HG02610 (cell line): ENCODE measurements around the gene TBC1D22A.

ENCODE experiments used
- ATAC-seq: cut with Tn5 transposase; IDR thresholded peaks from one replicate; pipeline ENCODE4 v1.9.1; 2021; ENCODE audit warnings: mild to moderate bottlenecking, moderate library complexity; ENCODE audit not compliant: unreplicated experiment

Gene TBC1D22A

GRCh38 chr22:46829941-46830715, 67.7 kb downstream of the TBC1D22A start:
- ATAC-seq = no peak

GRCh38 chr22:46830841-46831240, 68.4 kb downstream of the TBC1D22A start:
- no peak for ATAC-seq

- no peak for ATAC-seq
These were observed 70.8 kb downstream of the TBC1D22A start for GRCh38 chr22:46833228-46833627.

GRCh38 chr22:46834021-46834737, 71.7 kb downstream of the TBC1D22A start:
- no peak for ATAC-seq

- ATAC-seq = no peak
These were observed 72.8 kb downstream of the TBC1D22A start for GRCh38 chr22:46835288-46835687.

- ATAC-seq = no peak
These were observed 73.2 kb downstream of the TBC1D22A start for GRCh38 chr22:46835693-46836092.

- no peak for ATAC-seq
These were observed 79.1 kb downstream of the TBC1D22A start for GRCh38 chr22:46841522-46841921.

- no peak for ATAC-seq
These were observed 80.2 kb downstream of the TBC1D22A start for GRCh38 chr22:46842606-46843005.

- ATAC-seq = no peak
These were observed 81.4 kb downstream of the TBC1D22A start for GRCh38 chr22:46843821-46844255.

GRCh38 chr22:46844606-46845210, 82.3 kb downstream of the TBC1D22A start:
- no peak for ATAC-seq

- no peak for ATAC-seq
These were observed 83.1 kb downstream of the TBC1D22A start for GRCh38 chr22:46845296-46846149.

GRCh38 chr22:46846150-46846831, 83.8 kb downstream of the TBC1D22A start:
- no peak for ATAC-seq

GRCh38 chr22:46846832-46847355, 84.4 kb downstream of the TBC1D22A start:
- ATAC-seq = no peak

GRCh38 chr22:46848197-46848596, 85.7 kb downstream of the TBC1D22A start:
- ATAC-seq = no peak

GRCh38 chr22:46849101-46849500, 86.7 kb downstream of the TBC1D22A start:
- ATAC-seq = no peak

GRCh38 chr22:46849951-46850350, 87.5 kb downstream of the TBC1D22A start:
- no peak for ATAC-seq

GRCh38 chr22:46851311-46851710, 88.9 kb downstream of the TBC1D22A start:
- no peak for ATAC-seq

GRCh38 chr22:46851941-46852340, 89.5 kb downstream of the TBC1D22A start:
- no peak for ATAC-seq

- ATAC-seq = no peak
These were observed 90.3 kb downstream of the TBC1D22A start for GRCh38 chr22:46852771-46853170.

GRCh38 chr22:46853191-46853590, 90.7 kb downstream of the TBC1D22A start:
- no peak for ATAC-seq
